OCI-LY1 (cell line): ENCODE measurements around the gene NSUN2.

Experiments
- CTCF ChIP-seq: fragments of 200-600 bp; sonication (generic), shearing (Covaris generic); IDR thresholded peaks from 2 replicates; pipeline ENCODE4 v1.5.1; 2017; ENCODE audit warnings: mild to moderate bottlenecking, antibody characterized with exemption, low read length, moderate library complexity, mixed read lengths
- EZH2 ChIP-seq: fragments of 200-600 bp; sonication (generic), shearing (Covaris generic); IDR thresholded peaks from 2 replicates; pipeline ENCODE4 v1.8.0; 2017; ENCODE audit warnings: borderline replicate concordance, mixed run types, mild to moderate bottlenecking, antibody characterized with exemption, low read length, moderate library complexity, mixed read lengths

DNA sequence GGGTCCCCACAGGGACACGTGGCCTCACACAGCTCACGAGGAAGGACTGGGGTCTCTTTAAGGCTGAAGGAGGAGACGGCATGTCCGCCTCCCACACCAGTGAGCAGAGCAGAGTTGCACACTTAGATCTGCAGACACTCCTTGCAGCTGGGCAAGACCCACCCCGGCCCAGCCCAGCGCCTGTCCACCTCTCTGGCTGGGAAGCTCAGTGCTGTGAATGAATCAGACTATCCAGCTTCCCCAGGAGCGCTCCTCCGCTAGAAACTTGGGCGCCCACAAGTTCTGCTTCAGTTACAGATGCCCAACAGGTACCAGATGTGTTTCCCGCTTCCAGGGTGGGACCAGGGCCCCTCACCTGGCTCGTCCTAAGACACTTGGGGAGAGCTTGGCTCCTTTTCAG is 78.9 kb downstream of the NSUN2 start:
- no peak for TF ChIP-seq CTCF
- no peak for TF ChIP-seq EZH2
